Inflammatory macrophage treated with lipopolysaccharide for 4 hours (primary cell): ENCODE data around the gene HYCC2.
"Not testable (repeated sequence)": the region's sequence is repeated elsewhere in the genome, so short reads cannot be mapped to it uniquely, and the experiment has no call there.

Experiments used
- DNase-seq: peaks from one replicate; pipeline ENCODE4 v3.0.0-alpha.2; 2020

Gene HYCC2

GRCh38 chr2:201071479-201072200, at the start of gene HYCC2, which contains the start of gene NDUFB3:
TSS of gene HYCC2 (minus strand) at chr2:201071671. CDS start at chr2:201024009, 47,662 bp downstream.
TSS of gene NDUFB3 (plus strand) at chr2:201072001. CDS start at chr2:201078883, 6,882 bp downstream.
- DNase-seq: peak; percentile 94

- no peak for DNase-seq
Measured at GRCh38 chr2:201118961-201119854, 47.7 kb upstream of the HYCC2 start.

GRCh38 chr2:201118121-201118960, 46.9 kb upstream of the HYCC2 start:
- DNase-seq: peak; percentile 88

GRCh38 chr2:201117735-201118094, 46.2 kb upstream of the HYCC2 start:
- not testable (repeated sequence) for DNase-seq

- DNase-seq: peak; percentile 88
Measured at GRCh38 chr2:201116959-201117734, 45.7 kb upstream of the HYCC2 start.

GRCh38 chr2:201116115-201116958, 44.9 kb upstream of the HYCC2 start, which contains the start of gene CFLAR:
TSS of gene CFLAR (plus strand) at chr2:201116164. CDS start at chr2:201129866, 13,702 bp downstream.
- DNase-seq: peak; percentile 91

GRCh38 chr2:201114846-201115245, 43.4 kb upstream of the HYCC2 start:
- no peak for DNase-seq

- DNase-seq: no peak
Measured at GRCh38 chr2:201114350-201114749, 42.9 kb upstream of the HYCC2 start.

- DNase-seq: no peak
Measured at GRCh38 chr2:201111096-201111495, 39.6 kb upstream of the HYCC2 start.

GRCh38 chr2:201110615-201111014, 39.1 kb upstream of the HYCC2 start:
- no peak for DNase-seq

GRCh38 chr2:201109186-201109585, 37.7 kb upstream of the HYCC2 start:
- no peak for DNase-seq

- DNase-seq: no peak
Measured at GRCh38 chr2:201108341-201108740, 36.9 kb upstream of the HYCC2 start.

- no peak for DNase-seq
Measured at GRCh38 chr2:201107624-201108023, 36.2 kb upstream of the HYCC2 start.

- no peak for DNase-seq
Measured at GRCh38 chr2:201105759-201106158, 34.3 kb upstream of the HYCC2 start.

GRCh38 chr2:201100497-201100896, 29.0 kb upstream of the HYCC2 start:
- no peak for DNase-seq

GRCh38 chr2:201093573-201093972, 22.1 kb upstream of the HYCC2 start:
- DNase-seq: peak; percentile 91

- no peak for DNase-seq
Measured at GRCh38 chr2:201090574-201090973, 19.1 kb upstream of the HYCC2 start.

- DNase-seq: peak; percentile 95
Measured at GRCh38 chr2:201084863-201085262, 13.4 kb upstream of the HYCC2 start.

GRCh38 chr2:201074996-201075395, 3.5 kb upstream of the HYCC2 start:
- DNase-seq: no peak

- DNase-seq: no peak
Measured at GRCh38 chr2:201073071-201073470, 1.6 kb upstream of the HYCC2 start.

- no peak for DNase-seq
Measured at GRCh38 chr2:201072201-201072530, 695 bp upstream of the HYCC2 start.
